Stimulated activated naive CD4-positive, alpha-beta T cell treated with Interleukin-2 at 50 U/mL for 16 hours (primary cell): ENCODE data around the gene PITX2.
A peak's percentile ranks its signal among the peaks of the same experiment; 100 is the strongest.

ENCODE experiments used
- DNase-seq: peaks from one replicate; lab custom pipeline; 2025; lab: John Stamatoyannopoulos, UW

Gene PITX2

DNA sequence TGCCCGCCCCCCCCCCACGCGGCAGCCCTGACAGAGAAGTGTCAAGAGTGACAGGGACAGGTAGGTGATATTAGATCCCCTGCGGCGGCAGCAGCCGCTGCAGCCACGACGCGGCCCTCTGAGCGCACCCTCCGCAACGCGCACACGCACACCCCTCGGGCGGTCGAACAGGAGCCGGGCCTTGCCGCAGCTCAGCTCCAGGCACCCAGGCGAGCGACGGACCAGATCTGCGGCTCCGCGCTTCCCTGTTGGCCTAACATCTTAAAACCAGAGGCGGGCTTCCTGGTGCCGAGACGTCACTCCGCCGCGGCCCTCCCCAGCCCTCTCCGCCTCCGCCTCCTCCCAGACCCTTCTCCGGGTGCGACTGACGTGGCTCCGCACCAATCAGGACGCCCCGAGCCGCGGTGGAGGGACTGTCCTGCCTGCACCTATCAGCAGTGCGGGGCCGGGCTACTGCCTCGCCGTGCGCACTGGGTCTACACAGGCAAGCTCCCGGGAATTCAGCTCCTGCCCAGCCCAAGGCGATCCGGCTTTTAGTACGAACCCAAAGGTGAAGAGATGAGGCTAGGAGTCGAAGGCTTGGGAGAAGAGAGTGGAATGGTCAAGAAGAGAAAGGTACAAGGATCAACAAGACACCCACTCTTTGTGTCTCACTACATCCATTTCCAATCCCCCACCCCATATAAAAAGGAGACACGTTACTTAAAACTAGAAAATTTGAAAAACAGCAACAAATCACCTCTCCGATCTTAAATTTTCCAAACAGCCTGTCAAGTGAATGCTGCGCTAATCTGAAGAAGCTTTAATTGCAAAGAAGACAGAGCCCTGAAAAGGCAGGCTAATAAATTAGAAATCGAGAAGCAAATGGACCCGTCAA, at the start of gene PITX2:
PITX2 (minus strand) TSS at position 237 of the 877 bp plus-strand sequence. CDS start 617 bp downstream, outside the sequence.
- peak; percentile 17 for DNase-seq

DNA sequence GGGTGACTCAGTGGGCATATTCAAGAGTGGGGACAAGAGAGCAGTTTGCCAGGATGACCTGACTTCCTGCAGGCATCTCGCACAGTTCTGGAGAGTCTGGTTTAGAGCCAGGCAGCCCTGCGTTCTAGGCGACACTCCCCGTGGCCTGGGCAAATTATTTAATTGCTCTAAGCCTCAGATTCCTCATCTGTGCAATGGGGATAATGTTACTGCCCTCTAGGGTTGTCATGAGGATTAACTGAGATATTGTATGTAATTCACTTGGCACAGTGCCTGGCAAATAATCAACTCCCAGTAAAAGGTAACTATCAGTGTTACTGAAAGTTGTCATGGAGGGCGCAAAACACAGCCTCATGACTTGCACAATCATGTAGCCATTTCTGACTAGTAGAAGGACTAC, 48.8 kb upstream of the PITX2 start:
- DNase-seq = no peak

DNA sequence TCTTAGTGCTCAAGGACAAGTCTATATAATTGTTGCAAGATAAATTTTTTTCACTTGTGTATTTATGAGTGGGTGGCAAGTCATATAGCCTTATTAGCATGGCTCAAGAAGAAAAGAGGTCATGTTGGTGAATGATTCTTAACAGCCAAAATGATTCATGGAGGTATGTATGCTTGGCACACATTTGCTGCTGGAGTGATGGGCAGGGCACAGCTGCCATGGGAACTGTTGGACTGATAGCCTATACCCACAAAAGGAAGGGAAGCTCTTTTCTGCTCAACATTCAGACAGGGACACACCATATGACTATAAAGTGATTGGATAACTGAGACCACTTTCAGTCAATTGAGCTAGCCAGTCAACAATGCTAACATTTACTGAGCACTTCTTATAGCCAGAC, 46.8 kb upstream of the PITX2 start:
- no peak for DNase-seq

DNA sequence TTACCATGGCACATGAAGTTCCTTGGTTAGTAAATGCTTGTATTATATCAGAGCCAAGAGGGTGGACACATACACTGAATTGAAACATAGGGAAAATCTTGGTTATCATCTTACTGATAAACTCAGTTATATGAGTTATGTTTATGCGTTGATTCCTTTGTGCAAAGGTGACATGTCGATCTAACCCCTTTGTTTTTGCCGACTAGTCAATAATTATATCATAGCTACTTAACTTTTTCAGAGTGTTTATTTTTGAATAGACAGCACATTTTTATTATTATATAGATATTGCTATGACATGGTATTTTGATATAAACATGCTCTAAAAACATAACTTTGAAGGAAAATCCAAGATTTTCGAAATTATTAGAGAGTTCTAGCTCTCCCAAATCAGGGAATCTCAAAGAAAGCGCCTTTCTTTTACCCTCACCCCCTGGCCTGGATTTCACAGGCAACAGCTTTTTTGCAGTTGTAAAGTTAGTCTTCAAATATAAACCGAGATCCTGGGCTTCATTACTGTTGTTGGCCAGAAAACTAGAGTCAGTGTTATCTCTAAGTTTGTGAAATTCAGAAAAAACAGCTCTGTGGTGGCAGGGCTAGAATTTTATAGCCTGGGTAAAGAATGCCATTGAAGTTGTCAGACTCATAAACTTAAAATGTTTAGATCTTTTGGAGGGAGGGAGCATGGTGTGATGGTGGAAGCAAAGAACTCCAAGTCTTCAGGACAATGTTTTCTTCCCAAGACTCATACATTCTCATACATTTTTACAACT, 45.8 kb upstream of the PITX2 start:
- no peak for DNase-seq

DNA sequence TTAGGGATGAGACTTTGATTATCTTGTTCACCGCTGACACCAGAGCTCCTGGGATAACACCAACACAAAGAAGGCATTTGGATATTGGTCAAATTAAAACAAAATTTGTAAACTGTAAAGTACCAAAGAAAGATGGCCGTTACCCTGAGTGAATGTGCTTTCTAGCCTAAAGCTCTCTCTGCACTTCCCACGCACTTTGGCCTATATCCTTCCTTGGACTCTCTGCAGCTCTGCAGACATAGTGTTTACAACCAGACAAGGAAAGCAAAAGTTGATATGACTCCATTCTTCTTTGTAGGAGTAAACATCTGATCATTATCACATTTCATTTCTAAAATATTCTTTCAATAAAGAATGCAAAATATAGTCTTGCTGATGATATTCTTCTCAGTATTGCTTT, 44.8 kb upstream of the PITX2 start:
- no peak for DNase-seq

DNA sequence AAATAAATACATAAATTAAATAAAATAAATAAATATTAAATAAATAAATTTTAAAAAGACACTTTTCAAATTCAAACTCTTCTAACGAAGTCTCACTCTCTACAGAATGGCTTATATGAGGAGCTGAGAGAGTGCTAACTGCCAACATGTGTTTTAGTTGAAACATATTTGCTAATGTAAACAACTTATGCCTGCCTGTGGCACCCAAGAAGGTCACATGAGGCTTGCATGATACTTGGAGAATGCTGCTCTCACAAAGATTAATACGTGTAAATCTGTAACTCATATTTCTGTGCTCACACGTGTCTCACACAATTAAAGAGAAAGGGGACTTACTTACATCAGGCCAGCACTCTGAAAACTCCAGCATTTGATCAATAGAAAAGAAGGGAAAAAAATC, 43.2 kb upstream of the PITX2 start:
- DNase-seq = no peak

DNA sequence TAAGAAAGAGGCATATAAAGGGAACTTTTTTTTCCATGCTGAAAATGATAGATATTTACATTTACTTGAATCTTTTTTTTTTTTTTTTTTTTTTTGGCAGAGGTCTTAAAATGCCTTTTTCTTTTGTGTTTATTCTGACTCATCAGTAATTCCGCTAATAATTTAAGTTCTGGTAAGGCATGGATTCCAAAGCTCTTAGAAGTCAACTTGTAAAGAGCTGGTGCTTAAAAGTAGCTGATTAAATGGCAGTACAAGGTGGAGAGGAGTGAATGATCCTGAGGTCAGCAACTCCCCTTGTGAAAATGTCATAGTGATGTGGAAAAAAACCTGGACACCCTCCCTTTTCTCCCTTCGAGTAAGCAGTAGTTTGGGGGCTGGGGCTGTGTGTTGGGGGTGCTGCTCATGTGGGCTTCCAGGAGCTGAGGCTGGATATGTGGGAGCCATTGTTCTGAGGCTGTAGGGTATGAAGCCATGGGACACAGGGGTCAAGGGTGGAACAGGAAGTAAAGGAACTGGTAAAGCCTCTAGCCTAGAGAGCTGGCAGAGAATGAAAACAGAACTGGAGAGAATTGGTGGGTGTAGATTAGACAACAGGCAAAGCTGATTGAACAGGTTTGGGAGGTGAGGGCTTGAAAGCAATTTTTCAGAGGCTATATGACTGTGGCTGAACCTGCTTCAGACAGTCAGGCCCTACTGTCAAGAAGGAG, 41.0 kb upstream of the PITX2 start:
- DNase-seq = no peak

DNA sequence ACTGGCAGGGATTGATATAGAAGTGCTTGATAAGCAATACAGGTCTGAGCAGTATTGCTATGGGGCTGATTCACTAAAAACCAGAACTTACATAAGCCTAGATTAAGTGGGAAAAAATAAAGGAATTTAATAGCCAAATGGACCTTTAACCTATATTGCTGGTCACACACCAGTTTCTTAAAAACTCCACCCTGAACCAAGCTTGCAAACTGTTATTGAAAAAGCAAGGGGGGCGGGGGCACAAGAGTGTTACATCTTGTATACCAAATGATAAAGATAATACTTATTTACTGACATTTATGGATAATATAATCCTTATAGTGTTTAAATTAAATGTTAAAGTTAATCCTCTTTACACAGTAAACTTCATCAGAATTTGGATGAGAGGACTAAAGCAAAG, 40.3 kb upstream of the PITX2 start:
- DNase-seq = no peak

DNA sequence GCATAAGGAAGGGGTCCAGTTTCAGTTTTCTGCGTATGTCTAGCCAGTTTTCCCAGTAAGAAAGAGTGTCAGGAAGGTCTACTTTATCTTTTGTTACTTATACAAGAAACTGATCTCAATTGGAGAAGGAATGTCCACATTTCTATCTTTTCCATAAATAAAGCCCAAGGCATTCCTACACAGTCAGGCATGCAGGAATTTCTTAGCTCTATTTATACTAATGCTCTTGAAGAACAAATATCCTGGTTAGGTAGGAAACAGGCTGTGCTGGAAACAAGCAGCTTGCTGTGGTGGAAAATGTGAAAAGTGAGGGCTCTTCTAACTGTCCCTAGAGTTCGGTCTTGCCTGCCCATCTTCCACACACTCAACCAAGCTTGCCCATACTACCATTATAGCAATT, 37.9 kb upstream of the PITX2 start:
- no peak for DNase-seq

DNA sequence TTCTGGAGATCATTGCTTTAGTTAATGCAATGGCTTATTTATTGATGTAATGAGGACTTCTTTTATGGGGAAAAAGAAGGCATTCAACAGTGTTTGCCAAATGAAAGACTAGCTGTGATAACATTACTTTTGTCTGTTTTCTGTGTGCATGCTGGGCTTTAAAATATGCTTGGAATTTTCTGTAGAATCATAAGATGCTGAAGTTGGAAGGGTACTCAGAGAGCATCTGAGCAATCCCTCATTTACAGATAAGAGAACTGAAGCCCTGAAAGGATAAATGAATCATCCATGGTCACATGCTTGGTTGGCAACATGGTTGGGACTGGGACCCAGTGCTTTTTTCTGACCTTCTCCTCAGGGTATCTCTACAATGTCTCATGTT, 31.4 kb upstream of the PITX2 start:
- no peak for DNase-seq

DNA sequence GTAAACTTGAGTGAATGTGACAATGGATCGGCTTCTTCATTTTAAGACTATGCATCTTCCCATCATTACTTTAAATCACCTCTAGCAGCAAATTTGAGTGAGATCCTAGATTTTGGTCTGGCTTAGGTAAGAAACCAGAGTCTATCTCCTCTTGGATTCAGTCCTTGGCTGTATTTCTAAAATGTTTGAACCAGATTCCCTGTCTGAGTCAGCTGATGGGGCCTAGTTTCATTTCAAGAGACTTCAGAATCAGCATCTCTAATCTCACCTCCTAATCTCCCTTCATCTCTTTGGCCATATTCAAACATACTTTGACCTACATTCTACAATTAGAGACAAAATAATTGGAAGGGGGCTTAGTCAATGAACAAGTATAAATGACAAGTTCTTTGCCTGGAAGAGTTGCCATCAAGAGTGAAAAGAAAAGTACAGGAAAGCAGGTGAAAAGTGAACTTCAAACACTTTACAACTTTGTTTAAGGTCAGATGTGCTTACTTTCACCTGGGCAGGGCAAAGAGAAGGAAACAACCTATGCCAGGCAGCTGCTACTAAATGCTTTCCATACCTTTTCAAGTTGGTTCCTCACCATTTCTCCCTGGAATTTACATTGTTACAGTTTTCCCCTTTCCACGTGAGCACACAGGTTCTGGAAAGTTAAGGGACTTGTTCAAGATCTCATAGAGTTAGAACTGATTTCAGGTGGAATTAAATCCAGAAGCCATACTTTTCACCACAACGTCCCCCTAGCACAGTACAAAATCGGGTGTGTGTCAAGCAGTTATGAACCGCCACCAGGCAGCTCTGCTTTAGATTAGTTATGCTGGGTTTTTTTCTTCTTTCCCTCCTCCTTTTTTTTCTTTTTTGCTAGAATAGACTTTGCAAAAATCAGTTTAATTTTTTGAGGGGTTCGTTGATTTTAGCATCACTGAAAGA, 30.7 kb upstream of the PITX2 start:
- no peak for DNase-seq

DNA sequence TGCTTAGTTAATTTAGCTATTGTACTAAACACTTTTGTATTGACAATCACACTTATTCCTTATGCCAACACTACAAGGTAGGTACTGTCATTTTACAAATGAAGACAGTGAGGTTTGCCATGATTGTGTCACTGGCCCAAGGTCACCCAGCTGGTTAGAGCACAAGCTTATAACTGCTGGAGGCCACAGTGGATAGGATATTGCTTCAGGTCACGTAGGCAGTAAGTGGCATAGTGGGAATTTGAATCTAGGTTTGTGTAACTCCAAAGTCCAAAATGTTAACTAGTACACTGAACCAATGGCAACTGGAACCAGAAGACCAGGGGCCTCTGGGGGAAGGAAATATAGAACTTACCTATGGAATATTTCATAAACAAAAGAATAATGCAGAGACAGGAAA, 21.1 kb upstream of the PITX2 start:
- no peak for DNase-seq

DNA sequence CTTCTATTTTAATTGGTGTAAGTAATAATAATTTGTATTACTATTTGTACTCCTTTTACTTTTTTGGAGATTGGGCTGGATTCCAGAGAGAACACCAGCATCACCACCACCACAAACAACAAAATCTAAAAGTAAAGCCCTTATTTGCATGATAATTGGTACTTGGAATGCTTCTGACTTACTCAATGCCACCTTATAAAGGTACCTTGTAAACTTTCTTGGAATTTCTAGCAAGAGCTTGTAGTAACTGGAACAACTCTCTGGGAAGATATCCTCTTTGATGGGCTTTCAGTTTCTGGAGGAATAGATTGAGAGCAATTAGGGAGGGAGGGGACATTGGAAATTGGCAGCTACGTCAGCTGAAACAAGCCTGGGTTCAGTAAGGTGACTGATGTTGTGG, 20.2 kb upstream of the PITX2 start:
- DNase-seq = no peak

DNA sequence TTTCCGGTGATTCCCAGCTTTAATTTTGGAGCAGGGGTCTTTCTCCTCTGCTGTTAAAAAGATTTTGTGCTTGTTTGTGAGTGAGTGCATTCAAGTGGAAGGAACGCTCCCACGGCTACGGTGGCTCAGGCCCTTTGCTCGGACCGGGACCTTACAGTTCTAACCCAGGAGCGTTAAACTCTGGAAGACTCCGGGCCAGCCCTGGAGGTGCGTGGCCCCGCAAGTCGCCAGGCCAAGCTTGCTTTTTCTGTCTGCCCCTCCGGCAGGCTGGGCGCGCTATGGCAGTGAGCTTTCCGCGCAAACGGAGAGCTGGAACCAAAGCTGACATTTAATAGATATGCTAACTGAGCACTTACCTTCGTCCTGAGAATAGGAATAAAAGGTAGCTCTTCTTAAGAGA, 18.3 kb upstream of the PITX2 start:
- DNase-seq = no peak

DNA sequence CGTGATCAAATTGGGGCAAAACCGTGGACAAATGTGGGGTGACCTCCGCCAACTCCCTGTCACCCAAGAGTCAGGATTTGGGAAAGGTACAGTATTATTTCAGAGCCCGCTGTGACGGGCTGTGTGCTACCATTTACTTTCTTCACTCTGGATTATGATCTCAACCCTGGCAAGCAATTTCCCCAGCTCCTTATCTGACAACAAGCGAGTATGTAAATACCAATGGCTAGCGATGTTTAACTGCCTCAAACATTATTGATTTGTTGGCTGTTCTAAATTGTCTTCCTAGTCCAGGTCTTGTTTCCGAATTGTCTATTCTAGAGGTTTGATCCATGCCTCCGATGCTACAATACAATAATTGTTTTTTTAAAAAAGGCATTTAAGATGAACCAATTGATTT, 17.7 kb upstream of the PITX2 start:
- DNase-seq = no peak

DNA sequence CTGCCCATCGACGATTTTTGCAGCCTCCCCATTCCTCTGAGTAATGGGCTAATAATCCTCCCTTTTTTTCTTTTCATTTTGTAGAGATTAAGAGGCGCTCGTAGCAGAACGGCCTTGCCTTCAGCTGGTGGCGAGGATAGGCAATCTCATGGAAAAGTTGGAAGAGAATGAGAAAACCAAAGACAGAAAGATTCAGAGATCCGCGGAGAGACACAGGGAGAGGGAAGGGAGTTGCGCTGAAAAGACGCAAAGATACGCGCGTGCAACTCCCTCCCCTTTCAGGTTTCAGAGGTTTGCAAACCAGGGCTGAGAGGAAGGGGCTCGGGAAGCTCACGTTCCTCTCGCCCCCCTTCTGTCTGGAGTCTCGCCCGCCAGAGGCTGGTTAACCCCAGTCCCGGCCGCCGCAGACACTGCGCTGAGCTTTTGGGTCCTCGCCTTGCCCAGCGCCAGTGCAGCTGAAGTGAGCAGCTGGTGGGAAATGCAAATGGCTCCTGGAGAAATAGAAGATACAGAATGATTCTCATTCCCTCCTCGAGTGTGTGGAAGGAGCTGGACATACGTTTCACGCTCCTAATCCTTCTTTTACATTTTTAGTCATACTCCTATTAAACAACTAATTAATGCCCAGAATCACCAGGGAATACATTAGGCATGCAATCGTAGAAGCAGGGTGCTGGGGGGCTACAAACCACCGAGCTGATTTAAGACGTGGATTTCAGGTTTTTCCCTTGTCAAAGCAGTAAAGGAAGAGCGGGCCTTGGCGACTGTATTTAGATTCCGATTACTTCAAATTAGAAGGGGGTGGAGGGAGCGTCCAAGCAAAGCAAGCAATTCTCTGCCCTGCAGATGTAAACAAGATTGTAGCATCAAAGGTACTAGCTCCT, 16.6 kb upstream of the PITX2 start:
- no peak for DNase-seq

DNA sequence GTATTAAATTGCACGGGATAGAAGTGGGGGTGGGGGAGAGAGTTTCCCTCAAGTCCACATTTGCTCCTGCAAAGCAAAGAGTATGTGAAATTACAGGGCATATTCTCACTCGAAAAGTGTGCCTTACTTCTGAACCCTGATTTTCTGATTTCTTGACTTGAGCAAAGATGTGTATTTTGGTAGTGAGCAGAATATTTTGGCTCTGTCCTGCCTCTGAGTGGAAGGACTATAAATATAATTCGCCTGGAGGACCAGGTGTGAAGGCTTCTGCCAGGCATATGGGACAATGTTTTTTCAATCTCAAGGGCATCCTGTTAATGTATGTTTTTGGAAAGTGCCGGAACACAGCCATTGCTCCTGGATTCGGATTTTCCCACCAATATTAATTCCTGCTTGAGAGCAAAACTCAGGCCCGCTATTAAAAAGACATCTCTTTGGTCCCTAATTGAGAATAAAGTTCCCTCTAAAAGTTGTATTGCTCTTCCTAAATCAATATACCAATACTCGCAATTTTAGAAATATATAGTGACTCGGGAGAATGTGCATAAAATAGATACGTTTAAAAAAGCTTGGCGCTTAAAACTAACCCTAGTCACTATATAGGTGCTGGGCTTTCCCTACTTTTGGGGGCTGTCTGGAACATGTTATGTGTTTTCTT, 15.3 kb upstream of the PITX2 start:
- no peak for DNase-seq

DNA sequence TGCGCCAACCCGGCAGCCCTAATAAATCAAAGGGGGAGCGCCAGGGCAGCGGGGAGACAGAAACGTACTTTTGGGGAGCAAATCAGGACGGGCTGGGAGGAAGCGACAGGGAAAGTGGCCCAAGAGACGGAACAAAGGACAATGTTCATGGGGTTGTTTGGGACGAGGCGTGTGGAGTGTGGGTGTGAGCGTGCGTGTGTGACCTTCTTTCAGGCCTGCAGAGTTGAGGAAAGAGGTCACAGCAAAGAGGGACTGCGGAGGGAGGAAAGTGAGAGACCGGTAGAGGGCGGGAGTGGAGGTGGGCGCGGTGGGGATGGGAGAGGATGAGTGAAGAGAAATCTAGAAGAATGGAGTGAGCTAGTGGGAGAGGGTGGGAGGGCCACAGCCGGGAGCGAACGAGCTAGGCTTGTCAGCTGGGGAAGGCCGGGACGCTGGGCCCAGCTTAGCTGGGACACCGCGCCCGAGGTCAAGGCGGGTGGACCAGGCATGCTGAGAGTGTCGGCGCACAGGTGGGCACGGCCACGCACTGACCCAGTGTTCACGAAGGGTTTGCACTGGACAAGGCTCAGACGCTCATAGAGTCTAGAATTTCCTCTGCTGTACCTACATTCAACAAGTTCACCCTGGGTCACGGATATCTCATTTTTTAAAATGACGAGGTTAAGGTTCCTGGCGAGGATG, 14.7 kb upstream of the PITX2 start:
- DNase-seq = no peak

DNA sequence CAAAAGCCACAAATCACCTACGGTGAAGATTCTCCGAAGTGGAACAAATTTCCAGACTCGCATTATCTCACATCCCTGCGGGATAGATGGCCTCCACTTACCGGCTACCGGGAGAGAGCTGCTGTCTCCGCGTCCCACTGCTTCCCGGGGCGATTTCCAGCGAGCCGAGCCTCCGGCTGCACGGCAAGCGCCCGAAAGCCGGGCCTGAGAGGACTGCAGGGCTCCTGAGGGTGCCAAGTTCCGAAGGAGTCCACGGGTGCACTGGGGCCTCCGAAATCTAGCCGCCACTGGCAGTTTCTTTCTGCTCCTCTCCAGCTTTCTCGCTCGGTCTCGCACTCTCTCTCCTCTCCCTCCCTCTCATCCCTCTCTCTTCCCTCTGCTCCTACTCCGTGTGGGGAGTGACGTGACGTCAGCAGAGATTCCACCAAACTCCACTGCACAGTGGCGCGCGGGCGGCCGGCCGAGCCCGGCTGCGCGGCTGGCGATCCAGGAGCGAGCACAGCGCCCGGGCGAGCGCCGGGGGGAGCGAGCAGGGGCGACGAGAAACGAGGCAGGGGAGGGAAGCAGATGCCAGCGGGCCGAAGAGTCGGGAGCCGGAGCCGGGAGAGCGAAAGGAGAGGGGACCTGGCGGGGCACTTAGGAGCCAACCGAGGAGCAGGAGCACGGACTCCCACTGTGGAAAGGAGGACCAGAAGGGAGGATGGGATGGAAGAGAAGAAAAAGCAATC, 14.0 kb upstream of the PITX2 start:
- DNase-seq = no peak
